GM21717 (cell line): ENCODE data around the gene RAVER1.
"Not testable (repeated sequence)": the region's sequence is repeated elsewhere in the genome, so short reads cannot be mapped to it uniquely, and the experiment has no call there.

Experiments used
- ATAC-seq: cut with Tn5 transposase; IDR thresholded peaks from one replicate; pipeline ENCODE4 v1.9.1; 2021; ENCODE audit warnings: mild to moderate bottlenecking, moderate library complexity; ENCODE audit not compliant: unreplicated experiment

The RAVER1 gene

GRCh38 chr19:10332965-10333757, at the start of gene RAVER1:
Gene RAVER1 (minus strand): TSS chr19:10333529. CDS start chr19:10333507, 22 bp downstream.
- peak; percentile 69 for ATAC-seq

GRCh38 chr19:10383223-10383499, 49.8 kb upstream of the RAVER1 start:
- not testable (repeated sequence) for ATAC-seq

- ATAC-seq = peak; percentile 78
These were observed 47.2 kb upstream of the RAVER1 start, which contains the start of gene TYK2 for GRCh38 chr19:10380313-10381102. Gene TYK2 (minus strand): TSS chr19:10380572. CDS start chr19:10378406, 2,166 bp downstream.

- peak; percentile 10 for ATAC-seq
These were observed 46.6 kb upstream of the RAVER1 start for GRCh38 chr19:10379880-10380312.

- ATAC-seq = no peak
These were observed 44.8 kb upstream of the RAVER1 start for GRCh38 chr19:10378124-10378523.

- ATAC-seq = not testable (repeated sequence)
These were observed 43.9 kb upstream of the RAVER1 start for GRCh38 chr19:10377140-10377640.

- ATAC-seq = no peak
These were observed 41.6 kb upstream of the RAVER1 start for GRCh38 chr19:10374931-10375330.

GRCh38 chr19:10372690-10373089, 39.4 kb upstream of the RAVER1 start:
- no peak for ATAC-seq

GRCh38 chr19:10368101-10368803, 34.9 kb upstream of the RAVER1 start:
- ATAC-seq = no peak

GRCh38 chr19:10366950-10367512, 33.7 kb upstream of the RAVER1 start:
- not testable (repeated sequence) for ATAC-seq

- ATAC-seq = no peak
These were observed 32.2 kb upstream of the RAVER1 start for GRCh38 chr19:10365518-10365917.

GRCh38 chr19:10364644-10365043, 31.3 kb upstream of the RAVER1 start:
- no peak for ATAC-seq

GRCh38 chr19:10363789-10364281, 30.5 kb upstream of the RAVER1 start:
- no peak for ATAC-seq

- no peak for ATAC-seq
These were observed 28.9 kb upstream of the RAVER1 start for GRCh38 chr19:10362259-10362658.

GRCh38 chr19:10361569-10362011, 28.3 kb upstream of the RAVER1 start:
- ATAC-seq = no peak

- no peak for ATAC-seq
These were observed 23.1 kb upstream of the RAVER1 start for GRCh38 chr19:10356431-10356830.

- ATAC-seq = no peak
These were observed 20.6 kb upstream of the RAVER1 start for GRCh38 chr19:10353793-10354391.

GRCh38 chr19:10352764-10353671, 19.7 kb upstream of the RAVER1 start:
- no peak for ATAC-seq

GRCh38 chr19:10346509-10346908, 13.2 kb upstream of the RAVER1 start:
- no peak for ATAC-seq
